Limb (tissue), 2 donors: ENCODE results near the gene DSCAM.
A peak's percentile ranks its signal among the peaks of the same experiment; 100 is the strongest.
"Not testable (repeated sequence)": the region's sequence is repeated elsewhere in the genome, so short reads cannot be mapped to it uniquely, and the experiment has no call there.

Source experiments
- DNase-seq, 2 donors: peaks; one replicate each; pipeline ENCODE4 v3.0.0-alpha.2; 2016; ENCODE audit errors: extremely low spot score in 2 of 2

The DSCAM gene

GRCh38 chr21:40331172-40331571 lies 515.8 kb downstream of the DSCAM start:
- no peak for DNase-seq

- no peak for DNase-seq
Measured at GRCh38 chr21:40324389-40324788, 522.6 kb downstream of the DSCAM start.

- not testable (repeated sequence) for DNase-seq
Measured at GRCh38 chr21:40320718-40321117, 526.2 kb downstream of the DSCAM start.

GRCh38 chr21:40318371-40318770 lies 528.6 kb downstream of the DSCAM start:
- DNase-seq = no peak

GRCh38 chr21:40316104-40316503 lies 530.9 kb downstream of the DSCAM start:
- DNase-seq = no peak

GRCh38 chr21:40315626-40316025 lies 531.3 kb downstream of the DSCAM start:
- no peak for DNase-seq

- no peak for DNase-seq
Measured at GRCh38 chr21:40313260-40313659, 533.7 kb downstream of the DSCAM start.

- peak in 1 of 2 donors; percentile 35 for DNase-seq
Measured at GRCh38 chr21:40300300-40300699, 546.7 kb downstream of the DSCAM start.

- DNase-seq = no peak
Measured at GRCh38 chr21:40299451-40299850, 547.5 kb downstream of the DSCAM start.

GRCh38 chr21:40294345-40294744 lies 552.6 kb downstream of the DSCAM start:
- DNase-seq = no peak

- no peak for DNase-seq
Measured at GRCh38 chr21:40291560-40291959, 555.4 kb downstream of the DSCAM start.

- DNase-seq = no peak
Measured at GRCh38 chr21:40284409-40284808, 562.5 kb downstream of the DSCAM start.

- no peak for DNase-seq
Measured at GRCh38 chr21:40282912-40283886, 563.8 kb downstream of the DSCAM start.

- DNase-seq = no peak
Measured at GRCh38 chr21:40278345-40278744, 568.6 kb downstream of the DSCAM start.

GRCh38 chr21:40276001-40276400 lies 571.0 kb downstream of the DSCAM start:
- DNase-seq = no peak

GRCh38 chr21:40272037-40272436 lies 574.9 kb downstream of the DSCAM start:
- no peak for DNase-seq

GRCh38 chr21:40271164-40271563 lies 575.8 kb downstream of the DSCAM start:
- no peak for DNase-seq

GRCh38 chr21:40270047-40270446 lies 576.9 kb downstream of the DSCAM start:
- DNase-seq = peak in 1 of 2 donors; percentile 58

GRCh38 chr21:40269239-40269638 lies 577.7 kb downstream of the DSCAM start:
- DNase-seq = no peak

- DNase-seq = not testable (repeated sequence)
Measured at GRCh38 chr21:40258456-40258855, 588.5 kb downstream of the DSCAM start.

- no peak for DNase-seq
Measured at GRCh38 chr21:40257342-40257741, 589.6 kb downstream of the DSCAM start.

- no peak for DNase-seq
Measured at GRCh38 chr21:40255518-40256444, 591.2 kb downstream of the DSCAM start.
